Measurements from ENCODE around the gene FMNL3.

The FMNL3 gene

GRCh38 chr12:49648712-49649003 is 58.5 kb downstream of the FMNL3 start:
- DNase-seq: no peak

GRCh38 chr12:49647827-49648711 is 59.1 kb downstream of the FMNL3 start:
- DNase-seq: no peak

- DNase-seq: no peak
Measured at GRCh38 chr12:49646871-49647654, 60.1 kb downstream of the FMNL3 start.

- DNase-seq: no peak
Measured at GRCh38 chr12:49646331-49646830, 60.8 kb downstream of the FMNL3 start.

GRCh38 chr12:49645146-49646039 is 61.8 kb downstream of the FMNL3 start:
- DNase-seq: no peak

- DNase-seq: peak in 1 of 2 experiments; percentile 56
Measured at GRCh38 chr12:49644620-49644994, 62.6 kb downstream of the FMNL3 start.

GRCh38 chr12:49643961-49644619 is 63.1 kb downstream of the FMNL3 start:
- DNase-seq: no peak

GRCh38 chr12:49643135-49643534 is 64.1 kb downstream of the FMNL3 start:
- no peak for DNase-seq

GRCh38 chr12:49642370-49642802 is 64.8 kb downstream of the FMNL3 start:
- DNase-seq: no peak

GRCh38 chr12:49641748-49642369 is 65.3 kb downstream of the FMNL3 start:
- no peak for DNase-seq

GRCh38 chr12:49636979-49637755 is 70.0 kb downstream of the FMNL3 start:
- DNase-seq: peak in 1 of 2 experiments; percentile 18

GRCh38 chr12:49636574-49636973 is 70.6 kb downstream of the FMNL3 start:
- no peak for DNase-seq

GRCh38 chr12:49635656-49636055 is 71.5 kb downstream of the FMNL3 start:
- DNase-seq: no peak

GRCh38 chr12:49635036-49635435 is 72.2 kb downstream of the FMNL3 start:
- no peak for DNase-seq

- no peak for DNase-seq
Measured at GRCh38 chr12:49633703-49634345, 73.4 kb downstream of the FMNL3 start.

GRCh38 chr12:49632986-49633702 is 74.1 kb downstream of the FMNL3 start:
- no peak for DNase-seq

- DNase-seq: no peak
Measured at GRCh38 chr12:49632401-49632800, 74.8 kb downstream of the FMNL3 start.

GRCh38 chr12:49631336-49631907 is 75.8 kb downstream of the FMNL3 start:
- DNase-seq: no peak

- DNase-seq: no peak
Measured at GRCh38 chr12:49627752-49628360, 79.3 kb downstream of the FMNL3 start.

Measured in NCI-H1930 (cell line).